ENCODE data around the gene CDK17. TPM values are rescaled to one million over a fixed set of nuclear protein-coding genes. Genes with fewer than 3 reads are reported as not detected.

CDK17 gene
- total and polyA plus RNA-seq, 8 donors, result 32.1 to 67.9 (median 53.2) TPM

GRCh38 chr12:96237465-96238077 lies 162.7 kb downstream of the CDK17 start:
- DNase-seq (peak in 1 of 4 donors; percentile 59), ATAC-seq (peak; percentile 30)
- no peak for TF ChIP-seq CTCF (IDR thresholded peaks at IDR 0.05)
- H3K27ac ChIP-seq, result peak overlapping the region; percentile 68 to 78
- H3K36me3 ChIP-seq, result peaks cover 0 to 15% of the 10 kb centered on the region in 2 donors
- intact Hi-C loops (cut with DNase I), result no loop called here
- H3K27me3 ChIP-seq, result no peaks in the 10 kb centered on the region
- peaks cover 51 to 91% of the 10 kb centered on the region in 2 donors for H3K4me1 ChIP-seq
- H3K4me3 ChIP-seq, result no peak overlapping the region
- H3K9me3 ChIP-seq, result no peaks in the 10 kb centered on the region

- DNase-seq, result no peak
- Histone ChIP-seq H3K9me3 (no peaks in the 10 kb centered on the region), H3K27me3 (no peaks in the 10 kb centered on the region), H3K4me1 (peaks cover 46 to 86% of the 10 kb centered on the region in 2 donors), H3K36me3 (peaks cover 0 to 15% of the 10 kb centered on the region in 2 donors), H3K4me3 (no peak overlapping the region), H3K27ac (peak overlapping the region; percentile 68 to 78)
- no peak for ATAC-seq
- no peak for TF ChIP-seq CTCF (IDR thresholded peaks at IDR 0.05)
- intact Hi-C loops (cut with DNase I), result no loop called here
These were observed 163.2 kb downstream of the CDK17 start for GRCh38 chr12:96237035-96237434.

GRCh38 chr12:96236221-96236822 lies 163.9 kb downstream of the CDK17 start:
- Histone ChIP-seq H3K9me3 (no peaks in the 10 kb centered on the region), H3K36me3 (peaks cover 0 to 15% of the 10 kb centered on the region in 2 donors), H3K27me3 (no peaks in the 10 kb centered on the region), H3K27ac (peak overlapping the region; percentile 19 to 78), H3K4me3 (no peak overlapping the region), H3K4me1 (peaks cover 40 to 79% of the 10 kb centered on the region in 2 donors)
- ATAC-seq (no peak), DNase-seq (peak in 1 of 4 donors; percentile 43)
- intact Hi-C loops (cut with DNase I), result no loop called here
- no peak for TF ChIP-seq CTCF (IDR thresholded peaks at IDR 0.05)

GRCh38 chr12:96235484-96235826 lies 164.8 kb downstream of the CDK17 start:
- Histone ChIP-seq H3K27me3 (no peaks in the 10 kb centered on the region), H3K4me1 (peaks cover 40 to 70% of the 10 kb centered on the region in 2 donors), H3K36me3 (peaks cover 0 to 15% of the 10 kb centered on the region in 2 donors), H3K27ac (peak overlapping the region in 1 of 2 donors; percentile 77), H3K9me3 (no peaks in the 10 kb centered on the region), H3K4me3 (no peak overlapping the region)
- DNase-seq (no peak), ATAC-seq (no peak)
- intact Hi-C loops (cut with DNase I), result no loop called here
- TF ChIP-seq CTCF (IDR thresholded peaks at IDR 0.05), result no peak

GRCh38 chr12:96234591-96235483 lies 165.4 kb downstream of the CDK17 start:
- Histone ChIP-seq H3K27ac (peak overlapping the region; percentile 41 to 77), H3K4me1 (peaks cover 40 to 64% of the 10 kb centered on the region in 2 donors), H3K9me3 (no peaks in the 10 kb centered on the region), H3K4me3 (no peak overlapping the region), H3K36me3 (peaks cover 0 to 15% of the 10 kb centered on the region in 2 donors), H3K27me3 (no peaks in the 10 kb centered on the region)
- DNase-seq (no peak), ATAC-seq (no peak)
- intact Hi-C loops (cut with DNase I), result no loop called here
- no peak for TF ChIP-seq CTCF (IDR thresholded peaks at IDR 0.05)
